Adrenal gland (tissue), 12 donors: ENCODE results near the gene ANKRD42. TPM values are rescaled to one million over a fixed set of nuclear protein-coding genes. Genes with fewer than 3 reads are reported as not detected.

ENCODE experiments used
- DNase-seq, 7 donors: peaks; one replicate each; pipeline ENCODE4 v3.0.0-alpha.2; 2019 to 2020
- H3K27ac ChIP-seq, 5 donors: fragments of 200-600 bp; sonication (generic) in 4 of 5; 1 replicate in 3 of 5; 2 replicates in 2 of 5; pipeline versions ENCODE4 v1.5.1 to v1.8.0; 2016 to 2020; ENCODE audit warnings: mild to moderate bottlenecking in 1 of 5
- H3K27me3 ChIP-seq: fragments of 200-600 bp; 2 replicates; pipeline ENCODE4 v1.8.0; 2021
- H3K36me3 ChIP-seq, 2 donors: fragments of 200-600 bp; replicated peaks in 1 of 2; 1 replicate in 1 of 2; 2 replicates in 1 of 2; pipeline versions ENCODE4 v1.5.1 to v1.8.0; 2018 to 2022
- H3K4me1 ChIP-seq, 2 donors: fragments of 200-600 bp; replicated peaks in 1 of 2; 1 replicate in 1 of 2; 2 replicates in 1 of 2; pipeline versions ENCODE4 v1.5.1 to v1.8.0; 2018 to 2021
- H3K4me3 ChIP-seq, 4 donors: fragments of 200-600 bp; sonication (generic) in 3 of 4; one replicate each; pipeline ENCODE4 v1.5.1; 2016 to 2018
- H3K9me3 ChIP-seq, 3 donors: fragments of 200-600 bp; sonication (generic) in 1 of 3; replicated peaks in 1 of 3; 1 replicate in 2 of 3; 2 replicates in 1 of 3; pipeline versions ENCODE4 v1.5.1 to v1.8.0; 2016 to 2021
- CTCF ChIP-seq, 6 experiments: fragments of 450-650 bp in 4 of 6; fragments of 200-600 bp in 2 of 6; sonication (generic) in 1 of 6; IDR thresholded peaks; 1 replicate in 5 of 6; 2 replicates in 1 of 6; pipeline versions ENCODE4 v1.5.1 to v1.8.0; 2016 to 2021; ENCODE audit warnings: antibody characterized with exemption in 6 of 6, mild to moderate bottlenecking in 2 of 6, moderate library complexity in 1 of 6
- POLR2A ChIP-seq, 2 donors: fragments of 450-650 bp; IDR thresholded peaks; one replicate each; pipeline ENCODE4 v1.6.1; 2017; ENCODE audit warnings: antibody characterized with exemption in 2 of 2, mild to moderate bottlenecking in 2 of 2, moderate library complexity in 1 of 2
- WGBS, 4 donors: extraction: QIAGEN DNeasy Blood & Tissue Kit in 2 of 4; methylation state at CpG; one replicate each; pipeline versions ENCODE4 v1.1.5 to v1.1.7; 2013 to 2017; 5-methylcytosine and 5-hydroxymethylcytosine counted together
- intact Hi-C, 2 donors: fragments of 100-400 bp; cut with DNase I; formaldehyde crosslinking; loops; one replicate each; pipeline versions ENCODE4 v1.14.1 to v1.15.0; 2022 to 2023
- polyA plus RNA-seq, 3 donors: library from polyadenylated mRNA; stranded (reverse); fragments of 200-250 nt in 2 of 3; fragments of 350-450 nt in 1 of 3; fragmentation: Illumina TruSeq in 1 of 3; extraction: RNeasy Lipid Tissue Mini Kit (QIAGEN cat#74804) in 1 of 3; gene quantifications; one replicate each; pipeline ENCODE4 v1.2.3, GENCODE V29; 2013 to 2014
- total RNA-seq, 9 donors: library from RNA; depleted of rRNA in 4 of 9; stranded (reverse); fragments of >200 nt in 4 of 9; fragments of 120-200 nt in 1 of 9; fragmentation: NEBNext Ultra II Directional in 1 of 9; extraction: Animal tissue kit (Norgen Biotek cat#: 25700) in 1 of 9; gene quantifications; one replicate each; pipeline versions ENCODE4 v1.1.0 to v1.2.4, GENCODE V29; 2013 to 2023
- donor health status: healthy with polysubstance abuse.
- donor health status: Bipolar disorder and iron deficiency.
- donor health status: DM: yes; HTN: yes; CAD: no.
- donor health status: DM: no; HTN: no; CAD: no.
- donor health status: DM: no; HTN: no; CAD: no.
- donor health status: DM: yes; HTN: yes; CAD: no.

The ANKRD42 gene
- total and polyA plus RNA-seq, 12 donors: 9.0 to 34.3 (median 23.3) TPM

- no peaks in the 10 kb centered on the region for H3K27me3 ChIP-seq
- no peak for TF ChIP-seq POLR2A (IDR thresholded peaks at IDR 0.05)
- peak; percentile 13 to 64 (median 55) for TF ChIP-seq CTCF (IDR thresholded peaks at IDR 0.05)
- H3K36me3 ChIP-seq: peaks cover 0 to 8% of the 10 kb centered on the region in 2 donors
- peaks cover 7 to 14% of the 10 kb centered on the region in 2 donors for H3K4me1 ChIP-seq
- H3K27ac ChIP-seq: no peak overlapping the region
- WGBS, 4 donors: 19 to 26% (median 20%) methylated on average over 4 of the region's 4 CpGs
- DNase-seq: peak in 1 of 7 donors; percentile 16
- no peaks in the 10 kb centered on the region for H3K9me3 ChIP-seq
- H3K4me3 ChIP-seq: no peak overlapping the region
- intact Hi-C loops: loop anchor here in 1 of 2 donors (10.0 kb wide), 1 partner anchor 345 kb away; the partner anchor contains the start of genes DDIAS and PRCP
These were observed 56.6 kb downstream of the ANKRD42 start for GRCh38 chr11:83249972-83250593.

GRCh38 chr11:83252266-83252665, 58.8 kb downstream of the ANKRD42 start:
- DNase-seq: no peak
- 94 to 97% (median 95%) methylated on average over 2 of the region's 2 CpGs for whole genome bisulfite sequencing, 4 donors
- no peaks in the 10 kb centered on the region for H3K27me3 ChIP-seq
- intact Hi-C loops: loop anchor here in 1 of 2 donors (10.0 kb wide), 1 partner anchor 347 kb away; the partner anchor contains the start of genes DDIAS and PRCP
- no peaks in the 10 kb centered on the region for H3K9me3 ChIP-seq
- TF ChIP-seq POLR2A (IDR thresholded peaks at IDR 0.05) (no peak), CTCF (IDR thresholded peaks at IDR 0.05) (no peak)
- peaks cover 9% of the 10 kb centered on the region in 2 donors for H3K4me1 ChIP-seq
- peaks cover 0 to 2% of the 10 kb centered on the region in 2 donors for H3K36me3 ChIP-seq
- no peak overlapping the region for H3K27ac ChIP-seq
- H3K4me3 ChIP-seq: no peak overlapping the region

- TF ChIP-seq POLR2A (IDR thresholded peaks at IDR 0.05): no peak
- no peak for TF ChIP-seq CTCF (IDR thresholded peaks at IDR 0.05)
- WGBS, 4 donors: 68 to 84% (median 71%) methylated on average over 2 of the region's 2 CpGs
These were observed 59.4 kb downstream of the ANKRD42 start for GRCh38 chr11:83252941-83253340.

DNA sequence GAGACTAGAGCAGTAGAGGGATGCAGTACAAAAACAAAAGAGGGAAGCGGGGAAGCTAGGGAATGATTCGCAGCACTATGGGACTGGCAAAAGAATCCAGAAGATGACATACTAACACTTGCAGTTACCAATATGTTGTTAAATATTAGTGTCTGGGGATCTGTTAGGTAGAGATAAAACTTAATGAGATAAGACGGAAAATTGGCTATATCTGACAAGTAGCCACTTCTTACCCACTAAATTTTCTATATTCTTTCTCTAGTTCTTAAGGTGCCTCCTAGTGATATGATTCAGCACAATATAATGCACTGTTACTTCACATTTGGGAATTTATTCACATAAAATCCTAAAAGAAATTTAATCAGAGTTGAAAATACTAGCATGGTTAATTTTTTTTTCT, 61.9 kb downstream of the ANKRD42 start:
- H3K36me3 ChIP-seq: no peaks in the 10 kb centered on the region
- H3K27me3 ChIP-seq: no peaks in the 10 kb centered on the region
- H3K9me3 ChIP-seq: no peaks in the 10 kb centered on the region
- WGBS, 4 donors: 77 to 87% (median 83%) methylated on average over 3 of the region's 3 CpGs
- no peak for DNase-seq
- H3K4me3 ChIP-seq: no peak overlapping the region
- TF ChIP-seq POLR2A (IDR thresholded peaks at IDR 0.05) (no peak), CTCF (IDR thresholded peaks at IDR 0.05) (no peak)
- peaks cover 20 to 22% of the 10 kb centered on the region in 2 donors for H3K4me1 ChIP-seq
- H3K27ac ChIP-seq: peak overlapping the region in 1 of 5 donors; percentile 1
- intact Hi-C loops: loop anchor here in 1 of 2 donors (10.0 kb wide), 1 partner anchor 351 kb away; the partner anchor contains the start of genes DDIAS and PRCP

More at GRCh38 chr11:83252941-83253340, 59.4 kb downstream of the ANKRD42 start:
- H3K27me3 ChIP-seq: no peaks in the 10 kb centered on the region
- no peak overlapping the region for H3K4me3 ChIP-seq
- peaks cover 9 to 13% of the 10 kb centered on the region in 2 donors for H3K4me1 ChIP-seq
- H3K36me3 ChIP-seq: peaks cover 0 to 2% of the 10 kb centered on the region in 2 donors
- no peak for DNase-seq
- intact Hi-C loops: loop anchor here in 1 of 2 donors (10.0 kb wide), 1 partner anchor 348 kb away; the partner anchor contains the start of genes DDIAS and PRCP
- no peaks in the 10 kb centered on the region for H3K9me3 ChIP-seq
- H3K27ac ChIP-seq: peak overlapping the region in 1 of 5 donors; percentile 4
